Endometrial microvascular endothelial cells (primary cell): ENCODE data around the gene MRPL41. TPM values are rescaled to one million over a fixed set of nuclear protein-coding genes. Genes with fewer than 3 reads are reported as not detected.
"Not testable (repeated sequence)": the region's sequence is repeated elsewhere in the genome, so short reads cannot be mapped to it uniquely, and the experiment has no call there.

Experiments
- in situ Hi-C: cut with HindIII; loops from 2 replicates; pipeline ENCODE4 v1.10.0; 2017; ENCODE audit warnings: low sequenced_read_pairs, low pct_unique_long_range_greater_than_20kb; ENCODE audit errors: inconsistent ontology term
- total RNA-seq: library from RNA; depleted of rRNA; stranded (reverse); fragments of >200 nt; gene quantifications from one replicate; pipeline ENCODE4 v1.2.3, GENCODE V29; 2015; ENCODE audit errors: inconsistent ontology term

The MRPL41 gene
- total RNA-seq, 1 donor from 2014 or later, result 107 TPM

DNA sequence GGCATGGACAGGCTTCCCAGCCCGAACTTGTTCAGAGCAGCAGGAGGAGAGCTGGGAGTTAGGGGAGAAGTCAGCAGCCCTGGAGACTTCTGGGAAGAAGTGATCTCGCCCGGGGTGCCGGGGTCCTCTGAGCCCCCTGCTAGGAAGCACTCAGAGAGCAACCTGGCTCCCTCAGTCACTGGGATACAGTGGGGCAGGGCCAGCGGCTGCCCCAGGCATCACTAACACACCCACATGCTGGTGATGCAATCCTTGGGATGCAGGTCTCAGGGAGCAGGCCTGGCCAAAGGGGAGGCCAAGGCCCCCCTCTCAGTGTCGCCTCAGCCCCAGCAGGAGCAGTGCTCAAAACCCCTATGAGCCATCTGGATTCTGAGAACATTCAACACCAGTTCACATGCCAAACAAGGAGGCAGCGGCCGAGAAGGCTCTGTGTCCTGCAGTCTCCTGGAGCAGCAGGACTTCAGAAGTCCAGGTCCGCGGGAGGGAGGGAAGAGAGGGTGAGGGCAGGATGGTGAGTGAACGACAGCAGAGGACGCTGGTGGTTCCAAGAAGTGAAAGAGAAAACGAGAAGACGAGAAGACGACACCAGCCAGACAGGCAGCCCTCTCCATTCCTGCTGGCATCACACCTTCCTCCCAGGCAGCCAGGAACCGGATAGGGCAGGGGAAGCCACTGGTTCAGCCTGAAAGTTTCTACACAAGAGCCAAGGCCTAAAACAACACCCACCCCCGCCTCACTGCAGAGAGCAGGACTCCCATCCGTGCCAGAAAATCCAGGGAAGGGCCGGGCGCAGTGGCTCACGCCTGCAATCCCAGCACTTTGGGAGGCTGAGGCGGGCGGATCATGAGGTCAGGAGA lies 3.8 kb upstream of the MRPL41 start:
- in situ Hi-C loops, result no loop called here

DNA sequence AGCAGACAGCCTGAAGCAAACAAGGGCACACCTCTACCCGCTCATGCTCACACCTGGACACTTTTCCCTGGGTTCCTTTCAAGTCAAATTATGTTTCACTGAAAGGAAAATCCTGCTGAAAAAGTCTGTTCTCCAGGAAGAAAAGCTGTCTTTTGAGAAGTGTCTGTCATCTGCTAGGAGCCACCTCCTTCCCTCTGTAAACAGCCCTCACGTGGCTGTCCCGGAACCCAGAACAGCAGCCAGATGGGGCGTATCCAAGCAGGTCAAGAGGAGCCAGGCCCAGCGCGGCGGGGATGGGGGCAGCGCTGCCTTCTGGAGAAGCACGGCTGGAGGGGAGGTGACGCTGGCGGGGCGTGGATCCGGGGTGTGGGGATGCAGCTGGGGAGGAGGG lies 1.5 kb upstream of the MRPL41 start, which contains the start of gene PNPLA7:
PNPLA7 (minus strand) TSS at position 172 of the 391 bp plus-strand sequence. CDS start 205 bp downstream, outside the sequence.
- in situ Hi-C loops, result no loop called here

DNA sequence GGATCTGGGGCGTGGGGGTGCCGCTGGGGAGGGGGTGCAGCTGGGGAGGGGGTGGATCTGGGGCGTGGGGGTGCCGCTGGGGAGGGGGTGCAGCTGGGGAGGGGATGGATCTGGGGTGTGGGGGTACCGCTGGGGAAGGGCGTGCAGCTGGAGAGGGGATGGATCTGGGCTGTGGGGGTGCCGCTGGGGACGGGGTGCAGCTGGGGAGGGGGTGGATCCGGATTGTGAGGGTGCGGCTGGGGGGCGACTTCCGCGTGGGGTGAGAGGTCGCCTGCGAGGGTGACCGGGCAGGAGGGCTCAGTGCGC lies 768 bp upstream of the MRPL41 start:
- in situ Hi-C loops, result not testable (repeated sequence)

DNA sequence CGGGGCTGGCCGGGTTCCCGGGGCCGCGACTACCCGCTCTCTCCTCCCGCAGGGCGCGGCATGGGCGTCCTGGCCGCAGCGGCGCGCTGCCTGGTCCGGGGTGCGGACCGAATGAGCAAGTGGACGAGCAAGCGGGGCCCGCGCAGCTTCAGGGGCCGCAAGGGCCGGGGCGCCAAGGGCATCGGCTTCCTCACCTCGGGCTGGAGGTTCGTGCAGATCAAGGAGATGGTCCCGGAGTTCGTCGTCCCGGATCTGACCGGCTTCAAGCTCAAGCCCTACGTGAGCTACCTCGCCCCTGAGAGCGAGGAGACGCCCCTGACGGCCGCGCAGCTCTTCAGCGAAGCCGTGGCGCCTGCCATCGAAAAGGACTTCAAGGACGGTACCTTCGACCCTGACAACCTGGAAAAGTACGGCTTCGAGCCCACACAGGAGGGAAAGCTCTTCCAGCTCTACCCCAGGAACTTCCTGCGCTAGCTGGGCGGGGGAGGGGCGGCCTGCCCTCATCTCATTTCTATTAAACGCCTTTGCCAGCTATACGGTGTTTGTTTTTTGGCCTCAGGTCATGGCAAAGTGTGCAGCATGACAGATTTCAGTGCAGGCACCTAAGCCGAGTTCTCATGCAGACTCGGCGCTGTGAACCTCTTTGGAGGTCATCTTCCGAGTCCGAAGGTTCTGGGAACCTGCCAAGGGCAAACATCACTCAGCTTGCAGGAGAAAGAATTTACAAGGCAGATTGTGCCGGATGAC lies 516 bp downstream of the MRPL41 start:
- in situ Hi-C loops, result no loop called here

DNA sequence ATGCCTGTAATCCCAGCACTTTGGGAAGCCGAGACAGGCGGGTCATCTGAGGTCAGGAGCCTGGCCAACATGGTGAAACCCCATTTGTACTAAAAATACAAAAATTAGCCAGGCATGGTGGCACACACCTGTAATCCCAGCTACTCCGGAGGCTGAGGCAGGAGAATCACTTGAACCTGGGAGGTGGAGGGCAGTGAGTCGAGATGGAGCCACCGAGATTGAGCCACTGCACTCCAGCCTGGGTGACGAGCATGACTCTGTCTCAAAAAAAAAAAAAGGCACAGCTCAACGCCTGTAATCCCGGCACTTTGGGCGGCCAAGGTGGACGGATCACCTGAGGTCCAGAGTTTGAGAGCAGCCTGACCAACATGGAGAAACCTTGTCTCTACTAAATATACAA lies 2.0 kb downstream of the MRPL41 start:
- in situ Hi-C loops, result not testable (repeated sequence)

DNA sequence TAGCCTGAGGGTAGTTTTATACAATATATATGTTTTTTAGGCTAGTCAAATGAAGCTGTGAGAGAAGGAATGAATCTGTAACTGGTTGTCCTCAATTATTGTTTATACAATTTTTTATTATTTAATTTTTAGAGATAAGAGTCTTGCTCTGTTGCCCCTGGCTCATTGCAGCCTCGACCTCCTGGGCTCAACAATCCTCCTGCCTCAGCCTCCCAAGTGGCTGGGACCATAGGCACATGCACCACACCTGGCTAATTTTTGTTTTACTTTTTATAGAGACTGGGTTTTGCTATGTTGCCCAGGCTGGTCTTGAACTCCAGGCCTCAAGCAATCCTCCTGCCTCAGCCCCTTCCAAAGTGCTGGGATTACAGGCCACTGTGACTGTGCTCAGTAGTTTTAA lies 2.7 kb downstream of the MRPL41 start:
- in situ Hi-C loops, result no loop called here

DNA sequence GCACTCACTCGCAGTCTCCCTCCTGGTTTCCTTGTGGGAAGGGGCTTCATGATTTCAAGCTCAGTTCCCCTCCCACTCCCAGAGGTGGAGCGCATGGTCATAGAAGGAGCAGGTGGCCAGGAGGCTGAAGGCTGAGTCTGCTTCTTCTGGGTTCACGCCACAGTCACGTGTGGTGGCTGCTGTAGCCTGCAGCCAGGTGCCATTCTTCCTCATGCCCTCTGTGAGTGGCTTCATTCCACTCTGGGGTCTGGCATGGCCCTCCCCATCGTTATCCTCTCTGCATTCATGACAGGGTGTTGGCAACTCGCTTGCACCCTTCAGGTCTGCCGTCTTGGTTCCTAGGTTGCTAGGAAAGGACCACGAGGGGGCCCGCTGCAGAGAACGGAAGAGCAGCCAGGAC lies 3.5 kb downstream of the MRPL41 start:
- in situ Hi-C loops, result no loop called here

DNA sequence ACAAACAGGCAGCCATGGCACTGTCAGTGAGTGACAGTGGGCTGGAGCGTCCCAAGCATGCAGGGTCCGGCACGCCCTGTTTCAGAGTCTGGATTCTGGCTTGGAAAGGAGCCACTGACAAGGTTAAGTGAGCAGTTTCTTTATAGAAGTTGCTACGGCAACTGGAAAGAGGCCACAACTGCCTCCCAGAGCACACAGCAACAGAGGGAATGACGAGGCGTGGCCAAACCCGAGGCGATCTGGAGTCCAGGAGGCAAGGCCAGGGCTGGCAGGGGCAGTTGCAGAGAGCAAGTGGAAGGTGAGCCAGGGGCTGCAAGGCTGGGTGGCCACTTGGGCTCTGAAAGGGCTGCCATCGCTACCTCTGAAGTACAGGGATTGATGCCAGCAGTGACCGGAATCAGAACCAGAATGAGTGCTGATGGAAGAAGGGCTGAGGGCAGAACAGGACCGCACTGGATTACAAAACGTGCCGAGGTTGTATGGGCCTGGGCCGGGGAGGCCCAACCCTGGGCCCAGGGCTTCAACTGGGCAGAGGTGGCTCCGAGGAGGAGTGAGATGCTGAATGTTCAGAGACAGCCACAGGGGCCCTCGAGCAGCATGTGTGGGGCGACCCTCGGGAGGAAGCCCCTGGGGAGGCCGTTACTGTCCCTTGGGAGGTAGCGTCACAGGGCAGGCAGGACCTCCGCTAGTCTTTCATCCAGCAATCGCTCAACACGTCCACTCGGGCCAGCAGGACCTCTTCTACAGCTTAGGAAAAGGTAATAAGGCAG lies 4.6 kb downstream of the MRPL41 start:
- in situ Hi-C loops, result no loop called here

- in situ Hi-C loops, result no loop called here
These were observed 6.4 kb downstream of the MRPL41 start for GRCh38 chr9:137558127-137558526.

- in situ Hi-C loops, result no loop called here
These were observed 12.5 kb downstream of the MRPL41 start for GRCh38 chr9:137564134-137564533.

GRCh38 chr9:137564817-137565411 lies 13.2 kb downstream of the MRPL41 start:
- in situ Hi-C loops, result no loop called here

DNA sequence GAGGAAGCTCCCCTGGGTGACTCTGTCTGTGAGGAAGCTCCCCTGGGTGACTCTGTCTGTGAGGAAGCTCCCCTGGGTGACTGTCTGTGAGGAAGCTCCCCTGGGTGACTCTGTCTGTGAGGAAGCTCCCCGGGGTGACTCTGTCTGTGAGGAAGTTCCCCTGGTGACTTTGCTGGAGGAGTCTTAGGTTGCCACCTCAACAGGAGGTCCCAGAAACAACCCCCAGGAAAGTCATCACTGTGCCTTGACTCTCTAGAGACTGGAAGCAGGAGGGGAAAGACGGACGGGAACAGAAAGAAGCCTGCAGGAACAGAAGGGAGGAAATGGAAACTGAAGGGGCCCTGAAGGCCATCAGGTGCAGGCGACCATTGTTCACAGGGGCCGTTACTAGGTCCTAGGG lies 16.8 kb downstream of the MRPL41 start:
- in situ Hi-C loops, result not testable (repeated sequence)

DNA sequence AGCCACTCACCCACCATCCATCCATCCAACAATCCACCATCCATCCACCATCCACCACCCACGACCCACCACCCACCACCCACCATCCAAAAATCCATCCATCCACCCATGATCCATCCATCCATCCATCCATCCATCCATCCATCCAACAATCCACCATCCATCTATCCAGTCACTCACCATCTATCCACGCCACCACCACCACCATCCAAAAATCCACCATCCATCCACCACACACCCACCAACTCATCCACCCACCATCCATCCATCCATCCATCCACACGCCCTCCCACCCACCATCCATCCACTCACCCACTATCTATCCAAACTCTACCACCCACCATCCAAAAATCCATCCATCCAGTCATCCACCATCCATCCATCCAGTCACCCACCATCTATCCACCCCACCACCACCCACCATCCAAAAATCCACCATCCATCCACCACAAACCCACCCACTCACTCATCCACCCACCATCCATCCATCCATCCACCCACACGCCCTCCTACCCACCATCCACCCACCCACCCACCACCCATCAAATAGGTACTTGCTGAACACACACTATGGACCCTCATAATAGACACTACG lies 18.0 kb downstream of the MRPL41 start:
- in situ Hi-C loops, result no loop called here

DNA sequence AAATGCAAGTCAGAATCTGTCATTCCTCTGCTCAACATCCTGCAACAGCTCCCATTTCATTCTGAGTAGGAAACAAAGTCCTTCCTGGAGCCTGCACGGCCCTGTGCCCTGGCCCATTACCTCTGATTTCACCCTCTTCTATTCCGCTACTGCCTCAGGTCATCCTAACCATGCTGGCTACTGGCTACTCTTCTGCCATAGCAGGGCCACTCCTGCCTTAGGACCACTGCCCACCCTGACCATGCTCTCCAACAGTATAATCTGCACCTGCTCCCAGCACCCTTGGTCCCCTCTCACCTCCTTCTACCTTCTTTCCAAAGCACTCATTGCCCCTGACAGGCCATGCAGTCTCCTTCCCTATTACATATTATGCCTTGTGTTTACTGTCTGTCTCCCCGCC lies 18.9 kb downstream of the MRPL41 start:
- in situ Hi-C loops, result no loop called here

DNA sequence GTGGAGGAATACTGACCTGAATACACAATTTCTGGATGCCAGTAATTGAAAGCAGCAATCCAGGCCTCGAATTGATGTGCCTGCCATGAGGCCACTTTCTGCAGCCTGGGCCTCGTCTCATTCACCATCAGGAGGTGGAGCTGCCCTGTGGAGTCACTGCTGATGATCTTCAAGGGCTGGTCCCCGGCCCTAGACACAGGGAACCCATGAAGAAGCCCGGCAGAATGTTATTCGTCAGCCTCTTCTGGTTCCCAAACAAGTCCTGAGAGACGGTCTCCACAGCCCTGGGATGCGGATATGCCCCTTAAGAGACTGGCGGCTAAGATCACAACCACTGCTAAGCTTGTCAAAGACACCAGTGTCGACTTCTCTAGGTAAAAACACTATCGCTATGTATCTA lies 22.5 kb downstream of the MRPL41 start:
- in situ Hi-C loops, result no loop called here

DNA sequence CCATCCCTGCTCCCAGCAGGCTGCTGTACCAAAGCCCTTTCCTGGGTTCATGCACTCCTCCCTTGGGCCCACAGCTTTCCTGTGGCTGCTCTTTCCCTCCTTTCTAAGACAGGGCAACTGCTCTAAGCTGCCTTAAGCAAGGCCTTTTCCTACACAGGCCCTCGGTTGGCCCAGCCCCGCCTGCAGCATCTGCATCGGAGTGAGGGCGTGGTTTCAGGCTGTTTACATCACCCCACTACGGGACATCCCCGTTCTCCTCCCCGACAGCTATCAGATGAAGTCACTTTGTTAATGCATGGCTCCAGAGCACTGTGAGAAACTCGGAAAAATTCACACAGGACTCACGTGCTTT lies 23.7 kb downstream of the MRPL41 start:
- in situ Hi-C loops, result no loop called here

DNA sequence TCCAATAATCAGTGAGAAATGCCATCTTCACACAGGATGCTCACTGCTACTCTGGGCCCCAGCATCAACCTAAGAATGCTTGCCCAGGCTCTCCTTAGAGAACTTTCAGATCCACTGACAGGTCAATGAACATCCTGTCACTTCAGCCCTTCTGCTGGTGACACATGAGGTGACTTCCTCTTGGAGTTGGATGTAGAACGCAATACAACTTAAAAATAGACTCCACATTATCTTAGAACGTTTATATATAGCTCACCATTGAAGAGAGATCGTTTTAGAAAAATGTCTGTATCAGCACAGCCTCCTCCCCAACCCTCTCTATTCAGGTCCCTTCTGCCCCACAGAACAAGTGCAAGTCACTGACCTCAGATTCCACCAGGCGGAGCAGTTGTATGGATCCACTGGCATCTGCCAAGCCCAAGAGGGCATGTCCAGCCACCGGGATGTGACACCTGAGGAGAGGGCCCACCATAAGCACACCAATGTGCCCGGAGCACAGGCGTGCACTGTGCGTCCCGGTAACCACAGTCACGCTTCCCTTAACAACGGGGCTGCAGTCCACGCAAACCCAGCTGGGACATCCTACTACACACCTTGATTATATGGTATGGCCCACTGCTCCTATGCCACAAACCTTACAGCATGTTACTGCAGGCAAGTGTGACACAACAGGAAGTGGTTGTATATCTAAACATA lies 24.2 kb downstream of the MRPL41 start:
- in situ Hi-C loops, result no loop called here

GRCh38 chr9:137578518-137579258 lies 27.0 kb downstream of the MRPL41 start, which contains the start of gene DPH7:
TSS of gene DPH7 (minus strand) at chr9:137578925. CDS start at chr9:137578777, 148 bp downstream.
- in situ Hi-C loops, result no loop called here
